ENCODE measurements around the gene MAPK8. TPM values are rescaled to one million over a fixed set of nuclear protein-coding genes. Genes with fewer than 3 reads are reported as not detected.

Gene MAPK8
- total RNA-seq, 2 experiments from 2014 or later: 43.2 to 44.8 TPM

- Mint-ChIP-seq H3K4me1 (no peaks in the 10 kb centered on the region), H3K4me3 (no peak overlapping the region), H3K36me3 (no peaks in the 10 kb centered on the region), H3K27ac (no peak overlapping the region), H3K27me3 (no peaks in the 10 kb centered on the region), H3K9me3 (no peaks in the 10 kb centered on the region)
- no peak for DNase-seq
Observed at GRCh38 chr10:48447356-48448215, 141.1 kb downstream of the MAPK8 start.

- Mint-ChIP-seq H3K9me3 (no peaks in the 10 kb centered on the region), H3K4me1 (no peaks in the 10 kb centered on the region), H3K27me3 (no peaks in the 10 kb centered on the region), H3K36me3 (no peaks in the 10 kb centered on the region), H3K4me3 (no peak overlapping the region), H3K27ac (no peak overlapping the region)
- DNase-seq: no peak
Observed at GRCh38 chr10:48448796-48449195, 142.3 kb downstream of the MAPK8 start.

- Mint-ChIP-seq H3K4me3 (no peak overlapping the region), H3K9me3 (no peaks in the 10 kb centered on the region), H3K27me3 (no peaks in the 10 kb centered on the region), H3K27ac (no peak overlapping the region), H3K36me3 (no peaks in the 10 kb centered on the region), H3K4me1 (no peaks in the 10 kb centered on the region)
- DNase-seq: no peak
Observed at GRCh38 chr10:48449501-48450232, 143.2 kb downstream of the MAPK8 start.

- peaks cover 3% of the 10 kb centered on the region for H3K27me3 Mint-ChIP-seq
- H3K4me3 Mint-ChIP-seq: no peak overlapping the region
- no peaks in the 10 kb centered on the region for H3K4me1 Mint-ChIP-seq
- no peaks in the 10 kb centered on the region for H3K9me3 Mint-ChIP-seq
- H3K27ac Mint-ChIP-seq: no peak overlapping the region
- no peaks in the 10 kb centered on the region for H3K36me3 Mint-ChIP-seq
- DNase-seq: no peak
Observed at GRCh38 chr10:48450233-48450740, 143.8 kb downstream of the MAPK8 start.

- H3K4me1 Mint-ChIP-seq: no peaks in the 10 kb centered on the region
- no peaks in the 10 kb centered on the region for H3K9me3 Mint-ChIP-seq
- no peak for DNase-seq
- no peak overlapping the region for H3K4me3 Mint-ChIP-seq
- no peaks in the 10 kb centered on the region for H3K36me3 Mint-ChIP-seq
- H3K27me3 Mint-ChIP-seq: peaks cover 3% of the 10 kb centered on the region
- H3K27ac Mint-ChIP-seq: no peak overlapping the region
Observed at GRCh38 chr10:48450741-48451466, 144.4 kb downstream of the MAPK8 start.

GRCh38 chr10:48451969-48452878 is 145.7 kb downstream of the MAPK8 start:
- no peaks in the 10 kb centered on the region for H3K36me3 Mint-ChIP-seq
- H3K9me3 Mint-ChIP-seq: no peaks in the 10 kb centered on the region
- no peaks in the 10 kb centered on the region for H3K4me1 Mint-ChIP-seq
- H3K27ac Mint-ChIP-seq: no peak overlapping the region
- H3K27me3 Mint-ChIP-seq: peaks cover 5% of the 10 kb centered on the region
- DNase-seq: no peak
- no peak overlapping the region for H3K4me3 Mint-ChIP-seq

- Mint-ChIP-seq H3K27me3 (peaks cover 9% of the 10 kb centered on the region), H3K9me3 (no peaks in the 10 kb centered on the region), H3K4me3 (no peak overlapping the region), H3K36me3 (no peaks in the 10 kb centered on the region), H3K4me1 (no peaks in the 10 kb centered on the region), H3K27ac (no peak overlapping the region)
- DNase-seq: no peak
Observed at GRCh38 chr10:48452879-48453412, 146.5 kb downstream of the MAPK8 start.

GRCh38 chr10:48453451-48454301 is 147.2 kb downstream of the MAPK8 start:
- no peaks in the 10 kb centered on the region for H3K9me3 Mint-ChIP-seq
- no peak overlapping the region for H3K4me3 Mint-ChIP-seq
- no peak for DNase-seq
- H3K27me3 Mint-ChIP-seq: peaks cover 9% of the 10 kb centered on the region
- H3K36me3 Mint-ChIP-seq: no peaks in the 10 kb centered on the region
- H3K27ac Mint-ChIP-seq: no peak overlapping the region
- H3K4me1 Mint-ChIP-seq: no peaks in the 10 kb centered on the region

GRCh38 chr10:48454302-48455054 is 148.0 kb downstream of the MAPK8 start:
- no peak overlapping the region for H3K27ac Mint-ChIP-seq
- H3K9me3 Mint-ChIP-seq: no peaks in the 10 kb centered on the region

GRCh38 chr10:48455055-48455391 is 148.5 kb downstream of the MAPK8 start:
- H3K9me3 Mint-ChIP-seq: no peaks in the 10 kb centered on the region
- no peak overlapping the region for H3K27ac Mint-ChIP-seq
- peaks cover 9% of the 10 kb centered on the region for H3K27me3 Mint-ChIP-seq
- H3K4me1 Mint-ChIP-seq: no peaks in the 10 kb centered on the region
- H3K4me3 Mint-ChIP-seq: no peak overlapping the region
- no peaks in the 10 kb centered on the region for H3K36me3 Mint-ChIP-seq
- DNase-seq: no peak

More at GRCh38 chr10:48454302-48455054, 148.0 kb downstream of the MAPK8 start:
- Mint-ChIP-seq H3K4me1 (no peaks in the 10 kb centered on the region), H3K4me3 (no peak overlapping the region), H3K36me3 (no peaks in the 10 kb centered on the region), H3K27me3 (peaks cover 9% of the 10 kb centered on the region)
- no peak for DNase-seq

- Mint-ChIP-seq H3K4me3 (no peak overlapping the region), H3K4me1 (no peaks in the 10 kb centered on the region), H3K27me3 (peaks cover 9% of the 10 kb centered on the region), H3K36me3 (no peaks in the 10 kb centered on the region), H3K9me3 (no peaks in the 10 kb centered on the region), H3K27ac (no peak overlapping the region)
- DNase-seq: no peak
Observed at GRCh38 chr10:48455392-48456151, 149.1 kb downstream of the MAPK8 start.

GRCh38 chr10:48456361-48456804 is 149.9 kb downstream of the MAPK8 start:
- peaks cover 9% of the 10 kb centered on the region for H3K27me3 Mint-ChIP-seq
- no peak overlapping the region for H3K4me3 Mint-ChIP-seq
- no peaks in the 10 kb centered on the region for H3K9me3 Mint-ChIP-seq
- no peak for DNase-seq
- H3K4me1 Mint-ChIP-seq: no peaks in the 10 kb centered on the region
- no peak overlapping the region for H3K27ac Mint-ChIP-seq
- no peaks in the 10 kb centered on the region for H3K36me3 Mint-ChIP-seq

All from activated naive CD8-positive, alpha-beta T cell treated with anti-CD3 and anti-CD28 coated beads for 36 hours (primary cell).